GM18867 (cell line): ENCODE results near the gene SPATA24.

Experiments used
- ATAC-seq: cut with Tn5 transposase; IDR thresholded peaks from one replicate; pipeline ENCODE4 v1.9.1; 2021; ENCODE audit warnings: mild to moderate bottlenecking, moderate library complexity; ENCODE audit not compliant: unreplicated experiment

Gene SPATA24

GRCh38 chr5:139383993-139384590, 19.8 kb downstream of the SPATA24 start:
- ATAC-seq = no peak

- no peak for ATAC-seq
Measured at GRCh38 chr5:139383275-139383992, 20.5 kb downstream of the SPATA24 start, which contains the start of gene SLC23A1. SLC23A1 (minus strand) TSS chr5:139383297; CDS start chr5:139383253, 44 bp downstream.

GRCh38 chr5:139382807-139383206, 21.1 kb downstream of the SPATA24 start:
- ATAC-seq = no peak

GRCh38 chr5:139381837-139382761, 21.8 kb downstream of the SPATA24 start:
- ATAC-seq = no peak

GRCh38 chr5:139379626-139380449, 24.1 kb downstream of the SPATA24 start:
- ATAC-seq = no peak

DNA sequence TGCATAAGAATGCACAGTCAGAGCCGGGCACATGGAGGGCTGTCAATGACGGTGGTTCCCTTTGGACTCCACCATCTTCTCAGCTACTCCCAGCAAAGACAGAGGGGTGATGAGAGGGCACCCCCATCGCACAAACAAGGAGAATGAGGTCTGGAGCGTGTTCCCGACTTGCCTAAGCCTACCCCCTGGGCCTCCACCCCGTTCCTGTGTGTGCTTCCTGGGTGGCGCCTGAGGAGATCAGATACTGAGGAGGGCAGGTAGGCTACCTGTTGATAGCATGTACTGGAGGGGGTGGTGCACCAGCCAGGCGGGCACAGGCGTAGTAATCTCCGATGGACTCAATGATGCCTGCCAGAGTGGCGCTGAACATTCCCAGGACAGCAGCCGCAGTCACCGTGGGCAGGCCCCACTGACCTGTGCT, 24.9 kb downstream of the SPATA24 start:
- no peak for ATAC-seq

GRCh38 chr5:139378101-139378825, 25.6 kb downstream of the SPATA24 start:
- no peak for ATAC-seq

GRCh38 chr5:139377226-139377625, 26.7 kb downstream of the SPATA24 start:
- ATAC-seq = no peak

GRCh38 chr5:139376364-139376763, 27.5 kb downstream of the SPATA24 start:
- no peak for ATAC-seq

DNA sequence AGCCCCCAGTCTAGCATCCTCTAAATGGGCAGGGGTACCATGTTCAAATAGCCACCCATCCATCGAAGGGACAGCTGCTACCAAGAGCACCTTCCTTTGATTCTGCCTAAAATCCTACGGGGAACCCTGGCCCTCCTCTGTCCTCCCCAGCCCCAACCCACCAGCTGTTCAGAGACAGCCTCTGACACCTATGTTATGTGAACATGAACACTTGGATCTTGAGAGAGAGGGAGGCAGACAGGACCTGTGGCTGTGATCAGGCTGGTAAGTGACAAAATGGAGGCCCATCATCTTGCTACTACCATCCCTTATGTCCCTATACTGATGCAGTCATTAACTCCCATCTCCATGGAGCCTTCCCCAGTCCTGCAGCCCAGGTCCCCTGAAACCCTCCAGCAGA, 29.0 kb downstream of the SPATA24 start:
- no peak for ATAC-seq

DNA sequence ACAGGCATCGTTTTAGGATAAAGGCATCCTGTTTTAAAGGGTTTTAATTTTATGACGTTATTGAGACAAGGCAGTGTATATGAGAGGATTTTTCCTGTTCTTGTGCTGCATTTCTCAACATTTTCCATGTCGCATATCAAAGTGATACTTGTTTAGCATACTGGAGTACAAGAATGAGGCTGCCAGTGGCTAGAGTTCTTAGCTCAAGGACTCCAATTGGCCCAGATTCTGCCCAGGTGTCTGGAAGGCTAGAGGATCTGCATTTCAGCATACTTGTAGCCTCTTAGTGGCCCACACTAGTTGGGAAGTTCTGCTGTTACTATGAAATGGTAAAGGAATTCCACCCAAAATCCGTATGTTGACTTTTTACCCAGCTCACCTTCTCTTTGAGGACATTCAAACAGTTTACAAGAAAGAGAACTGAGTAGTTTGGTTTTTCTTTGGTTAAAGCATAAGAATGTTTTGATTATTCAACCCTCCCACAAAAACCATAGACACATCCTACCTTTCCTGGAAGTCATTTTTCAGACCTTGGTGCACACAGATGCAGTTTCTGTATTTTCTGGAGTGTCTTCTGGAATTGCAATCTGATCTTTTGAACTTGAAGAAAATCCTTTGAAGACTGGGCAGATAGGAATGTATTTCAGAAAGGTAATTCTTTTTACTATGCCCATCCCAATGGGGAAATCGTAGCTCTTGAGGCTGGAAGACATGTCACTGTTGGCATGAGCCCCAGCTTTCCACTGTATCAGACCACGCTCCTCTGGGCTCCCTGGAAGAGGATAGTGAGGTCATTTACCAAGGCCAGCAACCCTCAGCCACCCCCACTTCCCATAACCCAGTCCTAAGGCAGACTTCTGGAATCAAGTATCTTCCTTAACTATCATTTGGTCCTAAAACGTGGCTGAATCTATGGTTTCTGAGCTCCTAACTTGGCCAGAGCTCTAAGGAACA, 32.1 kb downstream of the SPATA24 start:
- no peak for ATAC-seq

DNA sequence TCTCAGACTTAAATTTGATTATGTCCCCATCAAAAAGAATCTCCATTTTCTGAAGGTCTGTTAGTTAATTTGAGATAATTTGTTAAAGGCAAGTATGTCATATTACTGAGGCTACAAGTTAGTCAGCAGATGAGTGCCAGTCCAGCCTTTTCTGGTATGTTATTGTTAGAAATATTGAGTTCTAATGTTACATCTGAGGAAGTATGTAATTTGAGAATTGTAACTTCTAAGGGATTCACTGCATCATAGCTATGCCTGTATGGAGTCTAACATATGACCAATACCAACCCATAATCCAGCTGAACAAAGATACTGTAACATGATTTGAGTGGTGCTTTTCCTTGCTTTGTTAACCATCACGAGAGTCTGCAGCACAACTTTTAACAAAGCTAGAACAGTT, 34.7 kb downstream of the SPATA24 start:
- no peak for ATAC-seq

DNA sequence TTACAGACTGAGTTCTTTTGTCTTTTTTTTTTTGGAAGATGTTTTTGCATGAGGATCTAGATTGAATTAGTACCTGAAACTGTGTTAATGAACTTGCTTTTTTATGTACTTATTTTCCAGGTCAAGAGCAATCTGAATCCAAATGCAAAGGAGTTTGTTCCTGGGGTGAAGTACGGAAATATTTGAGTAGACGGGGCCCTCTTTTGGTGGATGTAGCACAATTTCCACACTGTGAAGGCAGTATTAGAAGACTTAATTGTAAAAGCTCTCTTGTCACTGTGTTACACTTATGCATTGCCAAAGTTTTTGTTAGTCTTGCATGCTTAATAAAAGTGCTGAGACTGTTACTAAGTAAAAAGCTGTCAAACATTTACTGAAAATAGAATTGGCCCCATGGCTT, 35.3 kb downstream of the SPATA24 start:
- ATAC-seq = no peak

- no peak for ATAC-seq
Measured at GRCh38 chr5:139364466-139364865, 39.4 kb downstream of the SPATA24 start.

- no peak for ATAC-seq
Measured at GRCh38 chr5:139363937-139364336, 40.0 kb downstream of the SPATA24 start.

DNA sequence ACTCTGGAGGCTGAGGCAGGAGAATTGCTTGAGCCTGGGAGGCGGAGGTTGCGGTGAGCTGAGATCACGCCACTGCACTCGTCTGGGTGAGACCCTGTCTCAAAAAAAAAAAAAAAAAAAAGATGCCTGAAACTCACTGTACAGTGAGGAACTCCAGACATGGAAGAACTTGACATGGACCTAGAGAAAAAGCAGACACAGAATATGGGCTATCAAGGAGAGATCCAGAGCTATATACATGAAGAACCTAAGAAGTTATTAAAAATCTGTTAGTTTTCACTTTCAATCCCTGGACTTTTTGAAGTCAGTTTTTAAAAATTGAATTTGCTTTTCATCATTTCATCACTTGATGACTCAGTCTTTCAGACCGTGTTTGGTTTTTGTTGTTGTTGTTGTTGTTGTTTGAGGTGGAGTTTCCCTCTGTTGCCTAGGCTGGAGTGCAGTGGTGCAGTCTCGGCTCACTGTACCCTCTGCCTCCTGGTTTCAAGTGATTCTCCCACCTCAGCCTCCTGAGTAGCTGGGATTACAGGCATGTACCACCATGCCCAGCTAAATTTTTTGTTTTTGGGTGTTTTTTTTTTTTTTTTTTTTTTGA, 42.0 kb downstream of the SPATA24 start:
- ATAC-seq = no peak

GRCh38 chr5:139360384-139360783, 43.5 kb downstream of the SPATA24 start:
- ATAC-seq = no peak

- ATAC-seq = no peak
Measured at GRCh38 chr5:139358064-139358463, 45.8 kb downstream of the SPATA24 start.
